ENCODE data around the gene FBLIM1.
A peak's percentile ranks its signal among the peaks of the same experiment; 100 is the strongest.
"Not testable (repeated sequence)": the region's sequence is repeated elsewhere in the genome, so short reads cannot be mapped to it uniquely, and the experiment has no call there.

FBLIM1 gene

GRCh38 chr1:15825800-15826199 lies 67.2 kb downstream of the FBLIM1 start:
- DNase-seq, result no peak

- no peak for DNase-seq
Observed at GRCh38 chr1:15826810-15827507, 68.4 kb downstream of the FBLIM1 start.

- DNase-seq, result not testable (repeated sequence)
Observed at GRCh38 chr1:15827567-15827966, 69.0 kb downstream of the FBLIM1 start.

- DNase-seq, result not testable (repeated sequence)
Observed at GRCh38 chr1:15828931-15829330, 70.3 kb downstream of the FBLIM1 start.

- peak; percentile 34 for DNase-seq
Observed at GRCh38 chr1:15830258-15830657, 71.7 kb downstream of the FBLIM1 start.

- DNase-seq, result peak; percentile 68
Observed at GRCh38 chr1:15833069-15833679, 74.6 kb downstream of the FBLIM1 start.

GRCh38 chr1:15833842-15834405 lies 75.3 kb downstream of the FBLIM1 start:
- DNase-seq, result peak; percentile 62

GRCh38 chr1:15834406-15835204 lies 76.0 kb downstream of the FBLIM1 start:
- peak; percentile 94 for DNase-seq

GRCh38 chr1:15835205-15835740 lies 76.7 kb downstream of the FBLIM1 start:
- DNase-seq, result no peak

GRCh38 chr1:15835741-15836510 lies 77.3 kb downstream of the FBLIM1 start:
- peak; percentile 99 for DNase-seq
